HEK293T (cell line): ENCODE data around the gene PIBF1.

Experiments used
- CTCF ChIA-PET: fragments of 350-600 bp; formaldehyde crosslinking; extraction: SDS; loops from one replicate; lab custom pipeline; 2021; ENCODE audit warnings: antibody characterized with exemption, inconsistent platforms; lab: Yijun Ruan, JAX
- POLR2A ChIA-PET: fragments of 350-600 bp; formaldehyde crosslinking; extraction: SDS; loops from one replicate; lab custom pipeline; 2020; ENCODE audit warnings: antibody characterized with exemption, inconsistent platforms; lab: Yijun Ruan, JAX
- DNase-seq: peaks from one replicate; pipeline ENCODE4 v3.0.0; 2012; ENCODE audit warnings: mixed read lengths; ENCODE audit errors: extremely low spot score
- BHLHE40 ChIP-seq: fragments of 450-650 bp; IDR thresholded peaks from 2 replicates; pipeline ENCODE4 v1.6.1; 2016; ENCODE audit warnings: mild to moderate bottlenecking, moderate library complexity, borderline replicate concordance
- FOXK2 ChIP-seq: fragments of 450-650 bp; IDR thresholded peaks from 2 replicates; pipeline ENCODE4 v1.6.1; 2016; ENCODE audit warnings: mild to moderate bottlenecking
- FOXM1 ChIP-seq: fragments of 450-650 bp; IDR thresholded peaks from 2 replicates; pipeline ENCODE4 v1.6.1; 2017; ENCODE audit warnings: mild to moderate bottlenecking, borderline replicate concordance
- HDGF ChIP-seq: fragments of 450-650 bp; IDR thresholded peaks from 2 replicates; pipeline ENCODE4 v1.6.1; 2017; ENCODE audit warnings: antibody characterized with exemption, borderline replicate concordance
- L3MBTL2 ChIP-seq: fragments of 450-650 bp; conservative IDR thresholded peaks from 2 replicates; pipeline ENCODE4 v1.6.1; 2016; ENCODE audit warnings: mild to moderate bottlenecking
- LEF1 ChIP-seq: fragments of 450-650 bp; IDR thresholded peaks from 2 replicates; pipeline ENCODE4 v1.6.1; 2017; ENCODE audit warnings: mild to moderate bottlenecking, borderline replicate concordance
- NFRKB ChIP-seq: fragments of 450-650 bp; IDR thresholded peaks from 2 replicates; pipeline ENCODE4 v1.6.1; 2016; ENCODE audit warnings: mild to moderate bottlenecking, moderate library complexity
- SP1 ChIP-seq: fragments of 450-650 bp; IDR thresholded peaks from 2 replicates; pipeline ENCODE4 v1.6.1; 2017
- SUZ12 ChIP-seq: fragments of 450-650 bp; IDR thresholded peaks from 2 replicates; pipeline ENCODE4 v1.6.1; 2016; ENCODE audit warnings: mild to moderate bottlenecking
- ZNF384 ChIP-seq: fragments of 450-650 bp; IDR thresholded peaks from 2 replicates; pipeline ENCODE4 v1.6.1; 2016

PIBF1 gene

DNA sequence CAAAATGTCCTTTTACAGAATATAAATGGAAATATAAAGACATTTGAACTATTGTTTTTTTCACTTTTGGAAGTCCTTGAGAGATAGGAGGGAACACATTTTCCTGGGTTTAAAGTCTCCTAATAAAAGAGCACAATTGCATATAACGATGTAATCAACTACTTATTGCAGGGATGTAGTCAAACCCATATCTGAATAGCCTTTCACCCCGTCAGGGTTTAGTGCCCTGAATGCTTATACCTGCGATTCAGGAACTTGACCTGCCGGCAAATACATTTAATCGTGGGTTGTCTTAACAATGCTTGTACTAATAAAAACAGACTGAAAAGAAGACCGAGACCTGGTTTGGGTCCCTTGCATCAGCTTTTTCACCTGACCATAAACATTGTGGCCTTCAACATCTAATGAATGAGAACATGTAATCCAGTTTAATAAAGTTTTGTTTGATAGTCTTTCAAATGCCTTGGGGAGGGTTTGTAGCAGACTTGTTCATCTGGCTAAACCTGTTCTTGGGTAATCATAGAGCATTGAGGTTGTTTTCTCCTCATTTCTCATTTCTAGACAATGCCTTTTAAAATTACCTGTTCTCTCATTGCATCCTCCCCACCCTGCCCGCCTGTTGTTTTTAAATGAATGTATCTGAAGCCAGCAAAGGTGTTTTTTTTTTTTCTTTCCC, 283.9 kb downstream of the PIBF1 start:
- TF ChIP-seq FOXK2 (no peak), SUZ12 (no peak), L3MBTL2 (no peak), NFRKB (no peak), LEF1 (no peak), SP1 (no peak), HDGF (no peak), FOXM1 (no peak), BHLHE40 (no peak), ZNF384 (no peak)
- ChIA-PET CTCF (no interaction called here), POLR2A (no interaction called here)
- DNase-seq: no peak
